ENCODE measurements around the gene DDX10.

DDX10 gene

DNA sequence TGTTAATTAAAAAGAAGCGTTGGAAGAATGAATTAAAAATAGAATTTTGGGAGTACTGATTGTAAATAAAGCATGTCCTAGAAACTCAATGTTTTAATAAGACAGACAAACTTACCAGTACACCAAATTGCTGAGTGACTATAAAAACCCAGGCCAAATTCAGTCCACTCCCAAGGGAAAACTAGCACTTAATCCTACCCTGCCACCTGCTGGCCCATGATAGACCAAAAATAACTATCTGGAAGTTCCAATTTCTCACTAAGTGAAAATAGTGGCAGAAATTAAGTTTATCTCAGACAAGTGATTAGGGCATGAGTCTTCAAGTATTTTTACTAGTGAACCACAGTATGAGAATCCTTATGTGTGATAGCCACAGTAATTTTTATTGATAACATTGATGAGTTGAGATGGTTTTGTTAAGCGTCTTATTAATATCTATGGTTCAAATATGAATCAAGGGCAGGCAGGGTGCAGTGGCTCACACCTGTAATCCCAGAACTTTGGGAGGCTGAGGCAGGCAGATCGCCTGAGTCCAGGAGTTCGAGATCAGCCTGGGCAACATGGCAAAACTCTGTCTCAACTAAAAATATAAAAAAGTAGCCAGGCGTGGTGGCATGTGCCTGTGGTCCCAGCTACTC lies 9.8 kb upstream of the DDX10 start:
- Histone ChIP-seq H3K27ac (ENCODE audit: low read depth, low read length) (no peak overlapping the region), H3K4me1 (ENCODE audit: control insufficient read depth, insufficient read depth, low read length, unreplicated experiment) (no peaks in the 10 kb centered on the region), H3K36me3 (ENCODE audit: insufficient read depth, low read length) (no peaks in the 10 kb centered on the region), H3K4me3 (ENCODE audit: low read depth, low read length) (no peak overlapping the region), H3K27me3 (ENCODE audit: insufficient read depth, low read length) (no peaks in the 10 kb centered on the region), H2AFZ (ENCODE audit: low read length, unreplicated experiment) (no peak overlapping the region), H3K79me2 (ENCODE audit: control insufficient read depth, insufficient read depth, low read length, unreplicated experiment) (no peaks in the 10 kb centered on the region)

DNA sequence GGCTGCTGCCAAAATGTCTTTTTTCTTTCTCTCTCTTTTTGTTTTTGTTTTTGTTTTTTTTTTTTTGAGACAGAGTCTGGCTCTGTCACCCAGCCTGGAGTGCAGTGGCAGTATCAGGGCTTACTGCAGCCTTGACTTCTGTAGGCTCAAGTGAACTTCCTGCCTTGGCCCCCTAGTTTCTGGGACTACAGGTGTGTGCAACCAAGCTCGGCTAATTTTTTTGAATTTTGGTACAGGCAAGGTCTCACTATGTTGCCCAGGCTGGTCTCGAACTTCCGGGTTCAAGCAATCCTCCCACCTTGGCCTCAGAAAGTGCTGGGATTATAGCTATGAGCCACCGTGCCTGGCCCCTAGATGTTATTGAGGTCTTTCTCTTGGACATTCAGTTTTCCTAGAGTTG lies 2.2 kb upstream of the DDX10 start:
- no peak overlapping the region for H3K27ac ChIP-seq (ENCODE audit: low read depth, low read length)
- peaks cover 27% of the 10 kb centered on the region for H3K79me2 ChIP-seq (ENCODE audit: control insufficient read depth, insufficient read depth, low read length, unreplicated experiment)
- no peak overlapping the region for H3K4me3 ChIP-seq (ENCODE audit: low read depth, low read length)
- no peak overlapping the region for H2AFZ ChIP-seq (ENCODE audit: low read length, unreplicated experiment)
- H3K27me3 ChIP-seq (ENCODE audit: insufficient read depth, low read length): no peaks in the 10 kb centered on the region
- peaks cover 22% of the 10 kb centered on the region for H3K4me1 ChIP-seq (ENCODE audit: control insufficient read depth, insufficient read depth, low read length, unreplicated experiment)
- peaks cover 4% of the 10 kb centered on the region; the same call in 1 of the 2 replicates for H3K36me3 ChIP-seq (ENCODE audit: insufficient read depth, low read length)

DNA sequence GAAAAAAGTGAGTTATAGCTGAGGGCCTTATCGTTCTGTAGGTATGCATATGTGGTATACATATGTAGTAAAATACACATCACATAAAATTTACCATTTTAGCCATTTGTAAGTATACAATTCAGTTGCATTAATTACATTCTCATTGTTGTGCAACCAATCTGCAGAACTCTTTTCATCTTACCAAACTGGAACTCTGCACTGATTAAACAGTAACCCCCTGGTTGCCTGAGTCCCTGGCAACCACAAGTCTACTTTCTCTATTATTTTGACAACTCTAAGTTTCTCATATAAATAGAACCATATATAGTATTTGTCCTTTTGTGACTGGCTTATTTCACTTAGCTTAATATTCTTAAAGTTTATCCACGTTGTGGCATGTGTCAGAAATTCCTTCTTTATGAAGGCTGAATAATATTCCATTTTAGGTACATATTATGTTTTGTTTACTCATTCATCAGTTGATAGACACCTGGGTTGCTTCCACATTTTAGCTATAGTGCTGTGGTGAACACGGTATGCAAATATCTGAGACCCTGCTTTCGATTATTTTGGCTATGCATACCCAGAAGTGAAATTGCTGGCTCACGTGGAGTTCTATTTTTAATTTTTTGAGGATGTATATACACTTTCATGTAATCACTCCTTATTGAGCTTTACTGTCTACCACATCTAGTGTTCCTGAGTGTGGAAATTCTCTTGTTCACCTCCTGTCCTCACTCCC lies 1.6 kb upstream of the DDX10 start:
- Histone ChIP-seq H3K4me1 (ENCODE audit: control insufficient read depth, insufficient read depth, low read length, unreplicated experiment) (peaks cover 22% of the 10 kb centered on the region), H3K27me3 (ENCODE audit: insufficient read depth, low read length) (no peaks in the 10 kb centered on the region), H3K36me3 (ENCODE audit: insufficient read depth, low read length) (peaks cover 8% of the 10 kb centered on the region; the same call in 1 of the 2 replicates), H3K27ac (ENCODE audit: low read depth, low read length) (no peak overlapping the region), H3K79me2 (ENCODE audit: control insufficient read depth, insufficient read depth, low read length, unreplicated experiment) (peaks cover 34% of the 10 kb centered on the region), H2AFZ (ENCODE audit: low read length, unreplicated experiment) (no peak overlapping the region), H3K4me3 (ENCODE audit: low read depth, low read length) (no peak overlapping the region)

DNA sequence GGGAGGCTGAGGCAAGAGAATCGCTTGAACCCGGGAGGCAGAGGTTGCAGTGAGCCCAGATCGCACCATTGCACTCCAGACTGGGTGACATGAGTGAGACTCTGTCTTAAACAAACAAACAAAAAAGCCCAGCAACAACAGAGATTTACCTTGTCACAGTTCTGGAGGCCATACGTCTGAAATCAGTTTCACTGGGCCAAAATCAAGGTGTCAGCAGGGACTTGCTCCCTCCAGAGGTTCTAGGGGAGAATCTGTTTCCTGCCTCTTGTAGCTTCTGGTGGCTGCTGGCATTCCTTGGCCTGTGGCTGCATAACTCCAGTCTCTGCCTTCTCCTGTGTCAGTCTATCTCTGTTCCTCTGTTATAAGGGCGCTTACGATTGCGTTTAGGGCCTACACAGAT lies 1.5 kb downstream of the DDX10 start:
- Histone ChIP-seq H2AFZ (ENCODE audit: low read length, unreplicated experiment) (no peak overlapping the region), H3K27me3 (ENCODE audit: insufficient read depth, low read length) (no peaks in the 10 kb centered on the region), H3K4me3 (ENCODE audit: low read depth, low read length) (peak overlapping the region; percentile 24; the same call in 1 of the 2 replicates), H3K79me2 (ENCODE audit: control insufficient read depth, insufficient read depth, low read length, unreplicated experiment) (peaks cover 59% of the 10 kb centered on the region), H3K36me3 (ENCODE audit: insufficient read depth, low read length) (peaks cover 13% of the 10 kb centered on the region; the same call in 1 of the 2 replicates), H3K27ac (ENCODE audit: low read depth, low read length) (no peak overlapping the region), H3K4me1 (ENCODE audit: control insufficient read depth, insufficient read depth, low read length, unreplicated experiment) (peaks cover 22% of the 10 kb centered on the region)

DNA sequence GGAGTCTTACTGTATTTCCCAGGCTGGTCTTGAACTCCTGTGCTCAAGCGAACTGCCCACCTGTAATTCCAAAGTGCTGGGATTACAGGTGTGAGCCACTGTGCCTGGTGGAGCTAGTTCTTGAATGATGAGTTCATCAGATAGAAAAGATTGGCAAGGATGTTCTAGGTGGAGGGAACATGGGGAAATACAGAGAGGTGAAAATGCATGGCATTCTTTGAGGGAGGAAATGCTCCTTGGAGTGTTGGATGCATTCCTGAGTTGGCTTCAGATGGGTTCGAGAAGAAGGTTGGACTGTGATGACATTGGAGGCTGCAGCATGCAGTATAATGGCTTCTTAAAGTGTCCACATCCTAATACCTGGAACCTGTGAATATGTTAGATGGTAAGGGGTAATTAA lies 4.4 kb downstream of the DDX10 start:
- Histone ChIP-seq H3K79me2 (ENCODE audit: control insufficient read depth, insufficient read depth, low read length, unreplicated experiment) (peaks cover 64% of the 10 kb centered on the region), H2AFZ (ENCODE audit: low read length, unreplicated experiment) (no peak overlapping the region), H3K36me3 (ENCODE audit: insufficient read depth, low read length) (peaks cover 13% of the 10 kb centered on the region; the same call in 1 of the 2 replicates), H3K4me3 (ENCODE audit: low read depth, low read length) (no peak overlapping the region), H3K27me3 (ENCODE audit: insufficient read depth, low read length) (no peaks in the 10 kb centered on the region), H3K27ac (ENCODE audit: low read depth, low read length) (no peak overlapping the region), H3K4me1 (ENCODE audit: control insufficient read depth, insufficient read depth, low read length, unreplicated experiment) (peaks cover 31% of the 10 kb centered on the region)

DNA sequence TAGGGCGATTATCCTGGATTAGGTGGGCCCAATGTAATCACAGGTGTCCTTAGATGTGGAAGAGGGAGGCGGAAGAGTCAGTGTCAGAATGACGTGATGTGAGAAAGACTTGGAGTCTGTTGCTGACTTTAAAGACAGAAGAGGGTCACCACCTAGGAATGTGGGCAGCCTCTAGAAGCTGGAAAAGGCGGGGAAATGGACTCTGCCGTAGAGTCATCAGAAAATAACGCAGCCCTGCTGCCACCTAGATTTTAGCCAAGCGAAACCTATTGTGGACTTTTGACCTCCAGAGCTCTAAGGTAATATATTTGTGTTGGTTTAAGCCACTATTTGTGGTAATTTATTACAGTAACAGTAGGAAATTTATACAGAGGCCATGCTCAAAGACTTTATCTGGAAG lies 4.8 kb downstream of the DDX10 start:
- peaks cover 13% of the 10 kb centered on the region; the same call in 1 of the 2 replicates for H3K36me3 ChIP-seq (ENCODE audit: insufficient read depth, low read length)
- H3K4me3 ChIP-seq (ENCODE audit: low read depth, low read length): no peak overlapping the region
- H2AFZ ChIP-seq (ENCODE audit: low read length, unreplicated experiment): no peak overlapping the region
- H3K4me1 ChIP-seq (ENCODE audit: control insufficient read depth, insufficient read depth, low read length, unreplicated experiment): peaks cover 27% of the 10 kb centered on the region
- H3K79me2 ChIP-seq (ENCODE audit: control insufficient read depth, insufficient read depth, low read length, unreplicated experiment): peaks cover 64% of the 10 kb centered on the region
- no peaks in the 10 kb centered on the region for H3K27me3 ChIP-seq (ENCODE audit: insufficient read depth, low read length)
- H3K27ac ChIP-seq (ENCODE audit: low read depth, low read length): no peak overlapping the region

DNA sequence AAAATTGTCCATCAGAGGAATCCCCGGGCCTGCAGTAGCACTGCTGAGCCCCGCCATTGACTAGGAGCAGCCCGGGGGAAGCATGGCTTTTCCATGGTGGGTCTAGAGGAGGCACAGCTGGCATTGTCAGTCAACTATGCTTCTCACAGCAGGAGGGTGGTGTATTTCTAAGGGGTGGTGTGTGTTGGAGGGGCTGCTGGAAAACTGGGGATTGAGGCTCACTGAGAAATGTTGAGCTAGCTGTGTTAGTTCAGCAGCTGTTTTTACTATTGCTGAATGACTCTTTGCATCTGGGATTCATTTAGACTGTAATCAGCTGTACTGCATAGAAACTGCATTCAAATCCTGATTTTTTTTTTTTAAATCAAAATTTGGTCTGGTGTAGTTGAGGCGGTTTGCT lies 5.6 kb downstream of the DDX10 start:
- Histone ChIP-seq H3K36me3 (ENCODE audit: insufficient read depth, low read length) (peaks cover 13% of the 10 kb centered on the region; the same call in 1 of the 2 replicates), H3K27ac (ENCODE audit: low read depth, low read length) (no peak overlapping the region), H3K4me3 (ENCODE audit: low read depth, low read length) (no peak overlapping the region), H3K79me2 (ENCODE audit: control insufficient read depth, insufficient read depth, low read length, unreplicated experiment) (peaks cover 59% of the 10 kb centered on the region), H3K27me3 (ENCODE audit: insufficient read depth, low read length) (no peaks in the 10 kb centered on the region), H3K4me1 (ENCODE audit: control insufficient read depth, insufficient read depth, low read length, unreplicated experiment) (peaks cover 27% of the 10 kb centered on the region), H2AFZ (ENCODE audit: low read length, unreplicated experiment) (no peak overlapping the region)

DNA sequence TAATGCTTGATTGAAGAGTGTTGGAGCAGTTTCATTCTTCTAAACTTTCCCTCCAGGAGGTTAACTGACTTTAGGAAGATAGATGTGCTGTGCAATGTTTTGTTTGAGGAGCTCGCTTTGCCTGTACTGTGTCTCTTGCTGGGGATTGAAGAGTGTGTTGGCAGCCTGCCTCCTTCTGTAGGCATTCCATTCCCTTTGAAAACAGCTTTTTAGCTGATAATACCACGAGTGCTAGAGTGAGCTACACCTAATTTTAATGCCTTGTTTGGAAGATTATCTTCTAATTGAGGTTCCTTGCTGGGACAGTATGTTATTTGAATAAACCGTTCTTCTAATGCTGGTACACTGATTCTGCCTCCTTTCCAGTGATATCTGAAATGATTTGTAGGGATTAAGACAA lies 7.2 kb downstream of the DDX10 start:
- Histone ChIP-seq H3K27me3 (ENCODE audit: insufficient read depth, low read length) (no peaks in the 10 kb centered on the region), H2AFZ (ENCODE audit: low read length, unreplicated experiment) (no peak overlapping the region), H3K36me3 (ENCODE audit: insufficient read depth, low read length) (peaks cover 13% of the 10 kb centered on the region; the same call in 1 of the 2 replicates), H3K27ac (ENCODE audit: low read depth, low read length) (no peak overlapping the region), H3K4me1 (ENCODE audit: control insufficient read depth, insufficient read depth, low read length, unreplicated experiment) (peaks cover 12% of the 10 kb centered on the region), H3K79me2 (ENCODE audit: control insufficient read depth, insufficient read depth, low read length, unreplicated experiment) (peaks cover 43% of the 10 kb centered on the region), H3K4me3 (ENCODE audit: low read depth, low read length) (no peak overlapping the region)

DNA sequence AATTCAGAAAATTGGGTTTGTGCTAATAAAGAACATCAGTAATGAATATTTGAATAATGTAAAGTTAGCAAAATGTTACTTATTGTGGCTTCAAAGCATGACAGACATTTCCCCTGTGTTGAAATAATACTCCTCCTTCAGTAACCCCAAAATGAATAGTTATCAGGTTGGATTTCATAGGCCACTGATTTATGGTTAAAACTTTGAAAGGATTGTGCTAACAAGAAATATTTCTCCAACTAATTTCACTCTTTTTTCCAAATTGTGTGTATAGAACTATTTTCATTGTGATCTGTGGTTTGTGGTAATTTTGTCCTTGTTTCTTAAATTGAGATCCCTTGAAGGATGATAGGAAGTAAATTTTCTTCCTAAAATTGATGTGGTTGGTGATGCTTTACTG lies 7.9 kb downstream of the DDX10 start:
- Histone ChIP-seq H3K27me3 (ENCODE audit: insufficient read depth, low read length) (no peaks in the 10 kb centered on the region), H2AFZ (ENCODE audit: low read length, unreplicated experiment) (no peak overlapping the region), H3K4me3 (ENCODE audit: low read depth, low read length) (no peak overlapping the region), H3K4me1 (ENCODE audit: control insufficient read depth, insufficient read depth, low read length, unreplicated experiment) (peaks cover 10% of the 10 kb centered on the region), H3K79me2 (ENCODE audit: control insufficient read depth, insufficient read depth, low read length, unreplicated experiment) (peaks cover 36% of the 10 kb centered on the region), H3K27ac (ENCODE audit: low read depth, low read length) (no peak overlapping the region), H3K36me3 (ENCODE audit: insufficient read depth, low read length) (peaks cover 16% of the 10 kb centered on the region; the same call in 1 of the 2 replicates)

DNA sequence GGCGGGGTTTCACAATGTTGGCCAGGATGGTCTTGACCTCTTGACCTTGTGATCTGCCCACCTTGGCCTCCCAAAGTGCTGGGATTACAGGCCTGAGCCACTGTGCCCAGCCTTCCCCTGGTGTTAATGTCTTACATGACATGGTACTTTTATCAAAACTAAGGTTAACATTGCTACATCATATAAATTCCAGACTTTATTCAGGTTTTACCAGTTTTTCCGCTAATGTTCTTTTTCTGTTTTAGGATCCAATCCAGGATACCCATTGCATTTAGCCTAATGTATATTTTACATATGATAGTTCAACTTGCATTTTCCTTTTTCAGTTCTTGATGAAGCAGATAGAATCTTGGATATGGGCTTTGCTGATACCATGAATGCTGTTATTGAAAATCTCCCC lies 14.2 kb downstream of the DDX10 start:
- Histone ChIP-seq H3K4me1 (ENCODE audit: control insufficient read depth, insufficient read depth, low read length, unreplicated experiment) (no peaks in the 10 kb centered on the region), H2AFZ (ENCODE audit: low read length, unreplicated experiment) (no peak overlapping the region), H3K36me3 (ENCODE audit: insufficient read depth, low read length) (peaks cover 25% of the 10 kb centered on the region)

DNA sequence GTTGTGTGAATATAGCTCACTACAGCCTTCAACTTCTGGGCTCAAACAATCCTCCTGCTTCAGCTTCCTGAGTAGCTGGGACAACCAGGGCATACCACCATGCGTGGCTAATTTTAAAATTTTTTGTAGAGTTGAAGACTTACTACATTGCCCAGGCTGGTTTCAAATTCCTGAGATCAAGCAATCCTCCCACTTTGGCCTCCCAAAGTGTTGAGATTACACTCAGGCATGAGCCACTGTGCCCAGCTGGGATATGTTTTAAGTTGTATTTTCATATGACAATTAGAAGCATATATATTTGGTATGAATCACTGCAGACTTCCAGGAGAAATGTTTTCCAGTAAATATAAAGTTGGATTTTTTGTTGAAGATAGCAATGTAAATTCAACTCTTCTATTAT lies 15.4 kb downstream of the DDX10 start:
- H3K4me1 ChIP-seq (ENCODE audit: control insufficient read depth, insufficient read depth, low read length, unreplicated experiment): no peaks in the 10 kb centered on the region
- H3K4me3 ChIP-seq (ENCODE audit: low read depth, low read length): no peak overlapping the region
- H3K27me3 ChIP-seq (ENCODE audit: insufficient read depth, low read length): no peaks in the 10 kb centered on the region
- no peak overlapping the region for H2AFZ ChIP-seq (ENCODE audit: low read length, unreplicated experiment)
- H3K79me2 ChIP-seq (ENCODE audit: control insufficient read depth, insufficient read depth, low read length, unreplicated experiment): peaks cover 2% of the 10 kb centered on the region
- H3K27ac ChIP-seq (ENCODE audit: low read depth, low read length): no peak overlapping the region
- H3K36me3 ChIP-seq (ENCODE audit: insufficient read depth, low read length): peaks cover 25% of the 10 kb centered on the region

More for the DNA sequence above, 14.2 kb downstream of the DDX10 start:
- H3K27me3 ChIP-seq (ENCODE audit: insufficient read depth, low read length): no peaks in the 10 kb centered on the region
- no peak overlapping the region for H3K27ac ChIP-seq (ENCODE audit: low read depth, low read length)
- H3K4me3 ChIP-seq (ENCODE audit: low read depth, low read length): no peak overlapping the region
- H3K79me2 ChIP-seq (ENCODE audit: control insufficient read depth, insufficient read depth, low read length, unreplicated experiment): peaks cover 2% of the 10 kb centered on the region

All from ACC112 (cell line).